ENCODE data around the gene MOK.

MOK gene

DNA sequence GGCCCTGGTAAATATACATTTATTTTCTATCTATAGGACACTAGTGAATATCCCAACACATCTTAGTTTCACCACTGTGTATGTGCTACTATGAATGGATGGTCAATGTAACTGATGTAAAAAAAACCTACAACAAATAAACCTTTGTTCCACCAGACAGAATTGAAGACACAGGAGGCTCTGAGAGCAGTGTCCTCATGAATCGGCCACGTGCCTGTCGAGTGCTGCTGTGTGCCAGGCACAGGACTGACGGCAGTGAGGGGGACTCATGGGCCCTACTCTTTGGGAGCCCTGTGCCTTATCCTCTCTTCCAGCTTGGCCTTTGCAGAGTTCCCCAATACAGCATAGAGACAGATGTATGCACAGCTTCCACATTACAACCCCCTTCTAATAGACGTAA is 39.5 kb upstream of the MOK start:
- no peaks in the 10 kb centered on the region for H3K27me3 ChIP-seq (ENCODE audit: insufficient read depth, low read depth)
- H3K79me2 ChIP-seq (ENCODE audit: insufficient read depth, low read depth) = no peaks in the 10 kb centered on the region
- no peak overlapping the region for H3K4me3 ChIP-seq (IDR thresholded peaks at IDR 0.05; ENCODE audit: insufficient read depth, low read depth, low read length)
- H3K27ac ChIP-seq = no peak overlapping the region
- H3K9ac ChIP-seq = no peak overlapping the region
- H2AFZ ChIP-seq (ENCODE audit: low read depth) = no peak overlapping the region
- TF ChIP-seq, protein P1, sequence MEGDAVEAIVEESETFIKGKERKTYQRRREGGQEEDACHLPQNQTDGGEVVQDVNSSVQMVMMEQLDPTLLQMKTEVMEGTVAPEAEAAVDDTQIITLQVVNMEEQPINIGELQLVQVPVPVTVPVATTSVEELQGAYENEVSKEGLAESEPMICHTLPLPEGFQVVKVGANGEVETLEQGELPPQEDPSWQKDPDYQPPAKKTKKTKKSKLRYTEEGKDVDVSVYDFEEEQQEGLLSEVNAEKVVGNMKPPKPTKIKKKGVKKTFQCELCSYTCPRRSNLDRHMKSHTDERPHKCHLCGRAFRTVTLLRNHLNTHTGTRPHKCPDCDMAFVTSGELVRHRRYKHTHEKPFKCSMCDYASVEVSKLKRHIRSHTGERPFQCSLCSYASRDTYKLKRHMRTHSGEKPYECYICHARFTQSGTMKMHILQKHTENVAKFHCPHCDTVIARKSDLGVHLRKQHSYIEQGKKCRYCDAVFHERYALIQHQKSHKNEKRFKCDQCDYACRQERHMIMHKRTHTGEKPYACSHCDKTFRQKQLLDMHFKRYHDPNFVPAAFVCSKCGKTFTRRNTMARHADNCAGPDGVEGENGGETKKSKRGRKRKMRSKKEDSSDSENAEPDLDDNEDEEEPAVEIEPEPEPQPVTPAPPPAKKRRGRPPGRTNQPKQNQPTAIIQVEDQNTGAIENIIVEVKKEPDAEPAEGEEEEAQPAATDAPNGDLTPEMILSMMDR (conservative IDR thresholded peaks at IDR 0.05; ENCODE audit: low read depth, low read length) = no peak
- H3K4me1 ChIP-seq (ENCODE audit: low read depth, poor library complexity, severe bottlenecking) = no peaks in the 10 kb centered on the region
- no peak overlapping the region for H3K4me2 ChIP-seq
- no peaks in the 10 kb centered on the region for H4K20me1 ChIP-seq (ENCODE audit: insufficient read depth)
- H3K36me3 ChIP-seq (ENCODE audit: insufficient read depth) = no peaks in the 10 kb centered on the region

DNA sequence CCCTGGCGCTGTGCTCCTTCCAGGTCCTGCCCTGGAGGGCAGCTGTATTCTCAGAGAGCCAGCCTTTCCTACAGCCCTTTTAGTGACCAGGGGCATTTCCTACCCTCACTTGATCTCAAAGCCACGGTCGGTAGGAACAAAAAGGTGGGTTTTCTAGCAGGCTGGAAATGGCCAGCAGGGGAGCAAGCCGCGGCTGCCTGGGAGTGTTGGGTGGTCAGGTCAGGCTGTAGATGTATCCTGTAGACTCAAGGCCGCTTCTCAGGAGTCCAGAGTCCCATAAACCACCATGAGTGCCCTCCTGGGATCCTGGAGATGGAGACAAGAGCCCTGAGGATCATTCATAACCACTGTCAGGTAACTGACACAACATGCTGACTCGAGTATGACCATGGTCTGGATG is 39.1 kb upstream of the MOK start:
- Histone ChIP-seq H3K4me3 (IDR thresholded peaks at IDR 0.05; ENCODE audit: insufficient read depth, low read depth, low read length) (no peak overlapping the region), H3K79me2 (ENCODE audit: insufficient read depth, low read depth) (no peaks in the 10 kb centered on the region), H4K20me1 (ENCODE audit: insufficient read depth) (no peaks in the 10 kb centered on the region), H3K27me3 (ENCODE audit: insufficient read depth, low read depth) (no peaks in the 10 kb centered on the region), H3K4me1 (ENCODE audit: low read depth, poor library complexity, severe bottlenecking) (no peaks in the 10 kb centered on the region), H3K4me2 (no peak overlapping the region), H3K36me3 (ENCODE audit: insufficient read depth) (no peaks in the 10 kb centered on the region), H3K9ac (no peak overlapping the region), H3K27ac (no peak overlapping the region), H2AFZ (ENCODE audit: low read depth) (no peak overlapping the region)
- TF ChIP-seq, protein P1 (conservative IDR thresholded peaks at IDR 0.05; ENCODE audit: low read depth, low read length) = no peak

DNA sequence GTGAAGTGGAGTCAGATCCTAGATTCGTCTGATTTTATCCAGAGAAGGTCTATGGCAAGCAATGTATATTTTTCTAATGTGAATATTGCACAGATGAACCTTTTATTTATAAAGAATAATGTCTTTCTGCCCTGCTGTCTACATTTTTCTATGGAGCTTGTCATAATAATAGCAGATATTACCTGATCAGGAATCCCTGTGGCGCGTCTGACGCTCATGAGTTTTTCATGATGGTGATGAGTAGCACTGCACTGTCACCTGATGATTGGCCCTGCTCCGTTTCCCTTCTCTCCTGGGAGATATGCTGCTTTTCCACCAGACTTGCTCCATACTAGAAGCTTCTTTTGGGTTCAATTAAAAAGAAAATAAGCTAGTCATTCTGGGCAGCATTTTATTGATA is 37.3 kb upstream of the MOK start:
- TF ChIP-seq, protein P1 (conservative IDR thresholded peaks at IDR 0.05; ENCODE audit: low read depth, low read length) = no peak
- H4K20me1 ChIP-seq (ENCODE audit: insufficient read depth) = no peaks in the 10 kb centered on the region
- H3K27me3 ChIP-seq (ENCODE audit: insufficient read depth, low read depth) = no peaks in the 10 kb centered on the region
- no peak overlapping the region for H3K4me3 ChIP-seq (IDR thresholded peaks at IDR 0.05; ENCODE audit: insufficient read depth, low read depth, low read length)
- no peak overlapping the region for H2AFZ ChIP-seq (ENCODE audit: low read depth)
- no peaks in the 10 kb centered on the region for H3K4me1 ChIP-seq (ENCODE audit: low read depth, poor library complexity, severe bottlenecking)
- no peaks in the 10 kb centered on the region for H3K36me3 ChIP-seq (ENCODE audit: insufficient read depth)
- no peak overlapping the region for H3K4me2 ChIP-seq
- no peaks in the 10 kb centered on the region for H3K79me2 ChIP-seq (ENCODE audit: insufficient read depth, low read depth)
- H3K27ac ChIP-seq = no peak overlapping the region
- H3K9ac ChIP-seq = no peak overlapping the region

DNA sequence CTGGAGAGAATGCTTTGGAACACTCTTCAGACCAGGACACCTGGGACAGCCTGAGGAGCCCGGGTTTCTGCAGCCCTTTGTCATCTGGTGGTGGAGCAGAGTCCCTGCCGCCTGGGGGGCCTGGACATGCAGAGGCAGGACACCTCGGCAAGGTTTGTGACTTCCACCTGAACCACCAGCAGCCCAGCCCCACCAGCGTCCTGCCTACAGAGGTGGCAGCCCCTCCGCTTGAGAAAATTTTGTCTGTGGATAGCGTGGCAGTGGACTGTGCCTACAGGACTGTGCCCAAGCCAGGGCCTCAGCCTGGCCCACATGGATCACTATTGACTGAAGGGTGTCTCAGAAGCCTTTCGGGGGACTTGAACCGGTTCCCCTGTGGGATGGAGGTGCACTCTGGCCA is 36.6 kb upstream of the MOK start:
- TF ChIP-seq, protein P1 (conservative IDR thresholded peaks at IDR 0.05; ENCODE audit: low read depth, low read length) = no peak
- no peaks in the 10 kb centered on the region for H3K36me3 ChIP-seq (ENCODE audit: insufficient read depth)

More for the DNA sequence above, 36.6 kb upstream of the MOK start:
- Histone ChIP-seq H3K4me3 (IDR thresholded peaks at IDR 0.05; ENCODE audit: insufficient read depth, low read depth, low read length) (no peak overlapping the region), H3K4me2 (no peak overlapping the region), H3K4me1 (ENCODE audit: low read depth, poor library complexity, severe bottlenecking) (no peaks in the 10 kb centered on the region), H3K27ac (no peak overlapping the region), H3K79me2 (ENCODE audit: insufficient read depth, low read depth) (no peaks in the 10 kb centered on the region), H2AFZ (ENCODE audit: low read depth) (no peak overlapping the region), H4K20me1 (ENCODE audit: insufficient read depth) (no peaks in the 10 kb centered on the region), H3K9ac (no peak overlapping the region), H3K27me3 (ENCODE audit: insufficient read depth, low read depth) (no peaks in the 10 kb centered on the region)

Data from KMS-11 (cell line).